MM.1S (cell line): ENCODE measurements around the gene SPEM2.

Experiments used
- DNase-seq: peaks from one replicate; pipeline ENCODE4 v3.0.0-alpha.2; 2015
- H2AFZ ChIP-seq: fragments of 300-600 bp; sonication (generic); 2 replicates; pipeline ENCODE4 v1.6.0; 2016; ENCODE audit warnings: antibody characterized with exemption, low read length
- H3F3A ChIP-seq: fragments of 300-600 bp; sonication (generic); 2 replicates; pipeline ENCODE4 v1.6.1; 2016; ENCODE audit warnings: mild to moderate bottlenecking, antibody characterized with exemption, low read length, moderate library complexity, mixed read lengths; ENCODE audit not compliant: insufficient read depth
- H3K27ac ChIP-seq: fragments of 300-600 bp; sonication (generic); 2 replicates; pipeline ENCODE4 v1.5.1; 2016; ENCODE audit warnings: mild to moderate bottlenecking, low read length
- H3K27me3 ChIP-seq: fragments of 300-600 bp; sonication (generic); replicated peaks from 2 replicates; pipeline ENCODE4 v1.6.0; 2016; ENCODE audit warnings: low read length; ENCODE audit not compliant: insufficient read depth
- H3K36me3 ChIP-seq: fragments of 300-600 bp; sonication (generic); replicated peaks from 2 replicates; pipeline ENCODE4 v1.6.1; 2016; ENCODE audit warnings: mild to moderate bottlenecking, low read length, mixed read lengths; ENCODE audit not compliant: insufficient read depth
- H3K4me1 ChIP-seq: fragments of 300-600 bp; sonication (generic); 2 replicates; pipeline ENCODE4 v1.6.1; 2016; ENCODE audit warnings: low read length, mixed read lengths
- H3K4me2 ChIP-seq: fragments of 300-600 bp; sonication (generic); 2 replicates; pipeline ENCODE4 v1.6.0; 2016; ENCODE audit warnings: low read depth, low read length
- H3K4me3 ChIP-seq: fragments of 300-600 bp; sonication (generic); 2 replicates; pipeline ENCODE4 v1.5.1; 2016; ENCODE audit warnings: low read length, mixed read lengths
- H3K79me2 ChIP-seq: fragments of 300-600 bp; sonication (generic); 2 replicates; pipeline ENCODE4 v1.6.1; 2016; ENCODE audit warnings: mixed run types, low read length, mixed read lengths
- H3K9ac ChIP-seq: fragments of 300-600 bp; sonication (generic); 2 replicates; pipeline ENCODE4 v1.6.1; 2016; ENCODE audit warnings: low read length, mixed read lengths
- H3K9me2 ChIP-seq: fragments of 300-600 bp; sonication (generic); replicated peaks from 2 replicates; pipeline ENCODE4 v1.6.1; 2016; ENCODE audit warnings: mild to moderate bottlenecking, low read length, mixed read lengths; ENCODE audit not compliant: insufficient read depth
- H3K9me3 ChIP-seq: fragments of 300-600 bp; sonication (generic); replicated peaks from 2 replicates; pipeline ENCODE4 v1.6.1; 2016; ENCODE audit warnings: mild to moderate bottlenecking, low read length, mixed read lengths; ENCODE audit not compliant: insufficient read depth
- H4K20me1 ChIP-seq: fragments of 300-600 bp; sonication (generic); 2 replicates; pipeline ENCODE4 v1.6.1; 2016; ENCODE audit warnings: mild to moderate bottlenecking, low read length, moderate library complexity, mixed read lengths; ENCODE audit not compliant: insufficient read depth
- CTCF ChIP-seq: fragments of 300-600 bp; sonication (generic); IDR thresholded peaks from 2 replicates; pipeline ENCODE4 v1.5.1; 2016; ENCODE audit warnings: antibody characterized with exemption, low read length, mixed read lengths
- EZH2 ChIP-seq: fragments of 300-600 bp; sonication (generic); optimal IDR thresholded peaks from 2 replicates; pipeline ENCODE3; 2017; ENCODE audit warnings: low read depth, mild to moderate bottlenecking, antibody characterized with exemption, low read length, mixed read lengths
- EZH2phosphoT487 ChIP-seq: fragments of 300-600 bp; sonication (generic); IDR thresholded peaks from 2 replicates; pipeline ENCODE4 v1.6.1; 2018; ENCODE audit warnings: antibody characterized with exemption, low read length

The SPEM2 gene

GRCh38 chr17:7410634-7411426 is 14.6 kb upstream of the SPEM2 start:
- TF ChIP-seq EZH2: no peak
- TF ChIP-seq EZH2phosphoT487: no peak
- no peak for TF ChIP-seq CTCF
- H3K9me2 ChIP-seq: no peaks in the 10 kb centered on the region
- no peak overlapping the region for H3K9ac ChIP-seq
- no peaks in the 10 kb centered on the region for H3K79me2 ChIP-seq
- H2AFZ ChIP-seq: no peak overlapping the region
- DNase-seq: no peak
- H3K4me3 ChIP-seq: no peak overlapping the region
- H3K36me3 ChIP-seq: no peaks in the 10 kb centered on the region
- no peaks in the 10 kb centered on the region; the same call in 1 of the 2 replicates for H3K4me1 ChIP-seq
- H4K20me1 ChIP-seq: no peaks in the 10 kb centered on the region
- no peaks in the 10 kb centered on the region for H3F3A ChIP-seq
- H3K27me3 ChIP-seq: peaks cover 88% of the 10 kb centered on the region
- H3K9me3 ChIP-seq: no peaks in the 10 kb centered on the region
- H3K4me2 ChIP-seq: no peak overlapping the region
- no peak overlapping the region for H3K27ac ChIP-seq

GRCh38 chr17:7411427-7411750 is 14.0 kb upstream of the SPEM2 start:
- Histone ChIP-seq H3K9ac (no peak overlapping the region), H3K36me3 (no peaks in the 10 kb centered on the region), H3K4me1 (no peaks in the 10 kb centered on the region)

GRCh38 chr17:7413346-7413985 is 11.9 kb upstream of the SPEM2 start:
- Histone ChIP-seq H3K4me2 (no peak overlapping the region), H3K4me1 (no peaks in the 10 kb centered on the region), H3K9me3 (no peaks in the 10 kb centered on the region), H3K27ac (no peak overlapping the region), H3F3A (no peaks in the 10 kb centered on the region), H3K36me3 (no peaks in the 10 kb centered on the region), H2AFZ (no peak overlapping the region), H3K4me3 (no peak overlapping the region), H4K20me1 (no peaks in the 10 kb centered on the region), H3K79me2 (no peaks in the 10 kb centered on the region), H3K27me3 (peaks cover 96% of the 10 kb centered on the region), H3K9ac (no peak overlapping the region), H3K9me2 (no peaks in the 10 kb centered on the region)
- no peak for DNase-seq
- TF ChIP-seq CTCF (no peak), EZH2phosphoT487 (no peak), EZH2 (no peak)

More at GRCh38 chr17:7411427-7411750, 14.0 kb upstream of the SPEM2 start:
- no peak overlapping the region for H3K27ac ChIP-seq
- no peaks in the 10 kb centered on the region for H3F3A ChIP-seq
- no peak overlapping the region for H3K4me3 ChIP-seq
- no peaks in the 10 kb centered on the region for H3K9me3 ChIP-seq
- no peaks in the 10 kb centered on the region for H3K79me2 ChIP-seq
- peaks cover 88% of the 10 kb centered on the region for H3K27me3 ChIP-seq
- H3K4me2 ChIP-seq: no peak overlapping the region
- H3K9me2 ChIP-seq: no peaks in the 10 kb centered on the region
- no peak for TF ChIP-seq EZH2
- TF ChIP-seq CTCF: no peak
- TF ChIP-seq EZH2phosphoT487: no peak
- DNase-seq: no peak
- H4K20me1 ChIP-seq: no peaks in the 10 kb centered on the region
- H2AFZ ChIP-seq: no peak overlapping the region
